GM13976 (cell line): Measurements from ENCODE around the gene SEMA4F.
"Not testable (repeated sequence)": the region's sequence is repeated elsewhere in the genome, so short reads cannot be mapped to it uniquely, and the experiment has no call there.

Experiments used
- DNase-seq: peaks from one replicate; pipeline ENCODE4 v3.0.0; 2012; ENCODE audit warnings: low spot score
- in situ Hi-C: fragments of 300-500 bp; cut with MboI; formaldehyde crosslinking; loops from one replicate; pipeline ENCODE4 v1.12.0; 2022; ENCODE audit warnings: low sequenced_read_pairs, mixed read lengths, inconsistent platforms; ENCODE audit not compliant: unreplicated experiment
- TF ChIP-seq, protein P1 (sequence below): IDR thresholded peaks from 2 replicates; pipeline ENCODE4 v1.5.1; 2012; ENCODE audit warnings: borderline replicate concordance, mild to moderate bottlenecking; ENCODE audit not compliant: insufficient read depth; ENCODE audit errors: extremely low read depth, missing control alignments, control extremely low read depth

The SEMA4F gene

DNA sequence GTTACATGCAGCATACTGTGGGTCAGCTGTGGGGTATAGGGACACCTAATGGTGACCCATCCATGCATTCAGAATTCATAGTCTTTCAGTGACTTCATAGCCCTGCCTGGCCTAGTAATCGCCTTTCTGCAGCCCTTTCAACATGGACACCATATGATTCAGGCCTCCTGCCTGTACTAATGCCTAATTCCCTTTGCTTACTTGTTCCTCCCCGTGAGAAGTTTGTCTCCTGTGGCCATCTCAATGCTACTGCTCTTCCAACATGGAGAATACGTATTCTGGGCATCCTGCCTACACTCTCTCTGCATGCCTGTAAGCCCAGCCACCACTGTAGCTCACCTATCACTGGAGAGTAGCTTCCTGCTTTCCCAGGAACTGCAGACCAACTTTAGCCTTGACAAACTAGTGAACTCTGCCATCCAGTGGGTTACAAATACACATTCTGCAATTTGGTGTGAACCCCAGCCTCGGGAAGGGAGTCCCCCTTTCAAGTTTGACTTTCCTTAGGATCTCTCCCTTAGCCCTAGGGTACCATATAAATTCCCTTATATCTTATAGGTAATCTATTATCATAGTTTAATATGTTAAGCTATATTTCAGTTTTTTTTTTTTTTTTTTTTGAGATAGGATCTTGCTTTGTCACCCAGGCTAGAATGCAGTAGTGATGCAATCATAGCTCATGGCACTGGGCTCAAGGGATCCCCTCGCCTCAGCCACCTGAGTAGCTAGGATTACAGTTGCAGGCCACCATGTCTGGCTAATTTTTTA is 28.2 kb upstream of the SEMA4F start:
- in situ Hi-C loops: no loop called here
- TF ChIP-seq, protein P1, sequence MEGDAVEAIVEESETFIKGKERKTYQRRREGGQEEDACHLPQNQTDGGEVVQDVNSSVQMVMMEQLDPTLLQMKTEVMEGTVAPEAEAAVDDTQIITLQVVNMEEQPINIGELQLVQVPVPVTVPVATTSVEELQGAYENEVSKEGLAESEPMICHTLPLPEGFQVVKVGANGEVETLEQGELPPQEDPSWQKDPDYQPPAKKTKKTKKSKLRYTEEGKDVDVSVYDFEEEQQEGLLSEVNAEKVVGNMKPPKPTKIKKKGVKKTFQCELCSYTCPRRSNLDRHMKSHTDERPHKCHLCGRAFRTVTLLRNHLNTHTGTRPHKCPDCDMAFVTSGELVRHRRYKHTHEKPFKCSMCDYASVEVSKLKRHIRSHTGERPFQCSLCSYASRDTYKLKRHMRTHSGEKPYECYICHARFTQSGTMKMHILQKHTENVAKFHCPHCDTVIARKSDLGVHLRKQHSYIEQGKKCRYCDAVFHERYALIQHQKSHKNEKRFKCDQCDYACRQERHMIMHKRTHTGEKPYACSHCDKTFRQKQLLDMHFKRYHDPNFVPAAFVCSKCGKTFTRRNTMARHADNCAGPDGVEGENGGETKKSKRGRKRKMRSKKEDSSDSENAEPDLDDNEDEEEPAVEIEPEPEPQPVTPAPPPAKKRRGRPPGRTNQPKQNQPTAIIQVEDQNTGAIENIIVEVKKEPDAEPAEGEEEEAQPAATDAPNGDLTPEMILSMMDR: no peak
- no peak for DNase-seq

DNA sequence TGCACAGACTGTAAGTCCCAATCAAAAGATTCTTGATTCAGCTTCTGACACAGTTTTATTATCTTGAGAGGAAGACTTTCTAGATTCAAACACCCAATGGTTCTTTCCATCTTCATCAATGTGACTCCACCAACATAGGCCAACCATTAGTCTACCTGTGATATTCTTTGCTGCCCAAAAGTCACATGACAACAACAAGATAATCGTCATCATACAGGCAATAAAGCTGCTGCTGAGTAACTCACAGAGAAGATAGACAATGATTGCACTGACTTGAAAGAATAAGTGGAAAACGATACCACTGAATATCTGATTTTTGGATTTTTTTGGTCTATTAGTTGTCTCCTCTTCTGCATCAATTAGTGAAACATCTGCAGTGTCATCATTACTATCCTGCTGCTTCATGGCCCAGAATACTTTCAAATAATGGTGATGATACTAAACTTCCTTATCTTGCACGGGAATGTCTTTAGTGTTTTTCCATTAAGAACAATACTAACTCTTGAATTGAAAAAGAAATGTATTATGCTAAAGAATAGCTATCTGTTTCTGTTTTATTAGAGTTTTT is 25.4 kb upstream of the SEMA4F start:
- TF ChIP-seq, protein P1: no peak
- in situ Hi-C loops: no loop called here
- no peak for DNase-seq

DNA sequence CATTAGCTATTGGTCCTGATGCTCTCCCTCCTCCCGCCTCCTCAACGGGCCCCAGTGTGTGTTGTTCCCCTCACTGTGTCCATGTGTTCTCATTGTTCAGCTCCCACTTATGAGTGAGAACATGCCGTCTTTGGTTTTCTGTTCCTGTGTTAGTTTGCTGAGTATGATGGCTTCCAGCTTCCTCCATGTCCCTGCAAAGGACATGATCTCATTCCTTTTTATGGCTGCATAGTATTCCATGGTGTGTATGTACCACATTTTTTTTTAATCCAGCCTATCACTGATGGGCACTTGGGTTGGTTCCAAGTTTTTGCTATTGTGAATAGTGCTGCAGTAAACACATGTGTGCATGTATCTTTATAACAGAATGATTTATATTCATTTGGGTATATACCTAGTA is 23.6 kb upstream of the SEMA4F start:
- in situ Hi-C loops, DNase-seq: not testable (repeated sequence)

DNA sequence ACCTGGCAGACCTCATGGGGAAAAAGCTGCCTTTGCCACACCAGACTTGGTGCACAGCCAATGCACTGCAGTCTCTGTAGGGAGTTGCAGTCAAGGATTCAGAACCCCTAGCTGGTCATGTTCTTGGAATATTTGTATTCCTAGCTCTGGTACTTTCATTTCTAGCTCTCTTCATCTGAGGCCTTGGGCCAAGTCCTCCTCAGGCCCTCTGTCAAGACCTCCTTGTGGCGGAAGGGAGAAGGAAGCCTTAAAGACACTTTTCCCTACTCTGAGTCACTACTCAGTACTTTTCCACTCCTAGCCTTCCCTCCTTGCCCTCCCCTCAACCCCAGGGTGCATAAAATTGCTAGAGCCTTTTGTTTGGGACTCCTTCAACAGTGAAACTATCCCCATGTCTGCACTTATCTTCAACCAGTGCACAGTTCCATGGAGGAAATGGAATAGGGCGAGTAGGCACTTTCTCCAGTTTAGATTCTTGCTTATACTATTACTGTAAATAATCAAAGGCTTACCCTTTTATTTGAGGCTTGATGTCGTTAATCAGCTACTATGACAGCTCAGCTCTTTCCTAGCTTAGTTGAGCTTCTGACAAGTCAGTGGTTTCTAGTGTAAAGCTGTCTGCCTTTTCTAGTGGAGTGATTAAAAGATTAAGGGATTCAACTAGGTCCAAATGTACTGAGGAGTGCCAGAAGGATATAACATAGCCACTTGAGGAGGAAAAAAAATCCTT is 21.7 kb upstream of the SEMA4F start:
- DNase-seq: no peak
- TF ChIP-seq, protein P1: no peak
- in situ Hi-C loops: no loop called here

DNA sequence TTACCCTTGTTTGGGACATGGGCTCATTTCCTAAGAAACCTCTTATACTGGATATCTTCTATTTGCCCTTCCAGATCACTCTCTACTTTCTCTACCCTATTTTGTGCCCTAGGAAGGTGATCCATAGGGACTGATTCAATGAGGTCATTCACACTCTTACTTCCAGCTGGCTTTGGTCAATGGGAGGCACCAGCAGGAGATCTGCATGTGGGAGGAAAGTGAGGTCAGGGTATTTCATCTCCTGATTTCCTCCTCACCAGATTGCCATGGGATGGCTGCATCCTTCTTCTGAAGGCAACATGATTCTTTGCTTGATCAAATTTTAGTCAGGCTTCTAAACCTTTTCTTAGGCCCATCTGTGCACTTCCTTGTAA is 21.1 kb upstream of the SEMA4F start:
- TF ChIP-seq, protein P1: no peak
- no peak for DNase-seq
- in situ Hi-C loops: no loop called here

DNA sequence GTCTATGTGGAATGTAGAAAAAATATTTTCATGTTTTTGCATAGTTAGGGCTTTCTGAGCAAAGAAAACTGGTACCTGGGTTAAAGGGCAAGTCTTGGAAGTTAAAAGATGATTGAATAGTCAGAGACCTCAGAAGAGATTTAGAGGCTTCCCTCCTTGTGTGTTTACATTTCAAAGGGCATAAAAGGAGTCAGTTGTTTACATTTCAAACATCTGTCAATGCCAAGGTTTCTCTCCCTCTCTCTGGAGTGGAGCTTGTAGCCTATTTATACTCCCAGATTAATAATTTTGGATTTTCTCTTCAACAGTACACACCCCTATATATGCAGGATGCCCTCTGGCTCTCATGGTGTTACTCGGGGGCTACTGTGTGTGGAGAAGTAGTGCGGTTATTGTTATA is 14.5 kb upstream of the SEMA4F start:
- in situ Hi-C loops: no loop called here
- TF ChIP-seq, protein P1: no peak
- DNase-seq: no peak

DNA sequence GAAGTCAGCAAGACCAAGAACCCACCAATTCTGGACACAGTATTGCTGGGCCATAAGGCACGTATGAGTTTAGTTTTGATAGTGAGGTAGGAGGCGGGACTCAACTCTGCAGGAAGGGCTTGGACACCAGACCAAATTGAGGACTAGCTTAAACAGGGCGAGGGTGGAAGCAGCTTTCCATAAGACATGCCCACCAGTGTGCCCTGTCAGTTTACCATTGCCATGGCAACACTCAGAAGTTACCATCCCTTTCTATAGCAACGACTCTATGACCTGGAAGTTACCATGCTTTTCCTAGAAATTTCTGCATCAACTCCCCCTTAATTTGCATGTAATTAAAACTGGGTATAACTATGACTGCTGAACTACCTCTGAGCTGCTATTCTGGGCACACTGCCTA is 8.7 kb upstream of the SEMA4F start:
- in situ Hi-C loops: no loop called here
- DNase-seq: no peak
- TF ChIP-seq, protein P1: no peak
